ENCODE measurements around the gene GPR152.

- TF ChIP-seq CTCF (IDR thresholded peaks at IDR 0.05): no peak
- no peak for TF ChIP-seq ZFX (IDR thresholded peaks at IDR 0.05; ENCODE audit: borderline replicate concordance)
These were observed 37.6 kb upstream of the GPR152 start for GRCh38 chr11:67489885-67490726.
